ENCODE data around the gene ALDH3A2.

DNA sequence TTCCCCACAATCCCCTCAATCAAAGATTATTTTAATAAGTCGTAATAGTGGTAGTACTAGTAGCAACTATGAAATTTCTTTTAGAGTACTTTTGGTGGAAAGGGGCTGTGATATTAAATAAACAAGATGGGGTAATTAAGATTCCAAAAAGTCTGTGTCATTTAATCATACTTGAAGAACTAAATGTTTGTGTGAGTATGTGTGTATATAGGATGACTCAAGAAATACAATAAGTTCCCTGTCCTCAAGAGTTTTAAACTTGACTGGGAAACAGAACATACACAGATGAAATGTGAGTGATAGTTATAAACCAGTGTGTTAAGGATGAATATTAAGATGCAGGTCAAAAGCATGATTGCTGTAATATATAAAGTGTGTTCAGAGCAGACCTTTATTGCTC is 2.3 kb downstream of the ALDH3A2 start:
- TF ChIP-seq NR2F2 (IDR thresholded peaks at IDR 0.05), result no peak
- TF ChIP-seq, protein P1, sequence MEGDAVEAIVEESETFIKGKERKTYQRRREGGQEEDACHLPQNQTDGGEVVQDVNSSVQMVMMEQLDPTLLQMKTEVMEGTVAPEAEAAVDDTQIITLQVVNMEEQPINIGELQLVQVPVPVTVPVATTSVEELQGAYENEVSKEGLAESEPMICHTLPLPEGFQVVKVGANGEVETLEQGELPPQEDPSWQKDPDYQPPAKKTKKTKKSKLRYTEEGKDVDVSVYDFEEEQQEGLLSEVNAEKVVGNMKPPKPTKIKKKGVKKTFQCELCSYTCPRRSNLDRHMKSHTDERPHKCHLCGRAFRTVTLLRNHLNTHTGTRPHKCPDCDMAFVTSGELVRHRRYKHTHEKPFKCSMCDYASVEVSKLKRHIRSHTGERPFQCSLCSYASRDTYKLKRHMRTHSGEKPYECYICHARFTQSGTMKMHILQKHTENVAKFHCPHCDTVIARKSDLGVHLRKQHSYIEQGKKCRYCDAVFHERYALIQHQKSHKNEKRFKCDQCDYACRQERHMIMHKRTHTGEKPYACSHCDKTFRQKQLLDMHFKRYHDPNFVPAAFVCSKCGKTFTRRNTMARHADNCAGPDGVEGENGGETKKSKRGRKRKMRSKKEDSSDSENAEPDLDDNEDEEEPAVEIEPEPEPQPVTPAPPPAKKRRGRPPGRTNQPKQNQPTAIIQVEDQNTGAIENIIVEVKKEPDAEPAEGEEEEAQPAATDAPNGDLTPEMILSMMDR (IDR thresholded peaks at IDR 0.05; ENCODE audit: low read depth, low read length, missing input control), result no peak
- TF ChIP-seq, protein P2, sequence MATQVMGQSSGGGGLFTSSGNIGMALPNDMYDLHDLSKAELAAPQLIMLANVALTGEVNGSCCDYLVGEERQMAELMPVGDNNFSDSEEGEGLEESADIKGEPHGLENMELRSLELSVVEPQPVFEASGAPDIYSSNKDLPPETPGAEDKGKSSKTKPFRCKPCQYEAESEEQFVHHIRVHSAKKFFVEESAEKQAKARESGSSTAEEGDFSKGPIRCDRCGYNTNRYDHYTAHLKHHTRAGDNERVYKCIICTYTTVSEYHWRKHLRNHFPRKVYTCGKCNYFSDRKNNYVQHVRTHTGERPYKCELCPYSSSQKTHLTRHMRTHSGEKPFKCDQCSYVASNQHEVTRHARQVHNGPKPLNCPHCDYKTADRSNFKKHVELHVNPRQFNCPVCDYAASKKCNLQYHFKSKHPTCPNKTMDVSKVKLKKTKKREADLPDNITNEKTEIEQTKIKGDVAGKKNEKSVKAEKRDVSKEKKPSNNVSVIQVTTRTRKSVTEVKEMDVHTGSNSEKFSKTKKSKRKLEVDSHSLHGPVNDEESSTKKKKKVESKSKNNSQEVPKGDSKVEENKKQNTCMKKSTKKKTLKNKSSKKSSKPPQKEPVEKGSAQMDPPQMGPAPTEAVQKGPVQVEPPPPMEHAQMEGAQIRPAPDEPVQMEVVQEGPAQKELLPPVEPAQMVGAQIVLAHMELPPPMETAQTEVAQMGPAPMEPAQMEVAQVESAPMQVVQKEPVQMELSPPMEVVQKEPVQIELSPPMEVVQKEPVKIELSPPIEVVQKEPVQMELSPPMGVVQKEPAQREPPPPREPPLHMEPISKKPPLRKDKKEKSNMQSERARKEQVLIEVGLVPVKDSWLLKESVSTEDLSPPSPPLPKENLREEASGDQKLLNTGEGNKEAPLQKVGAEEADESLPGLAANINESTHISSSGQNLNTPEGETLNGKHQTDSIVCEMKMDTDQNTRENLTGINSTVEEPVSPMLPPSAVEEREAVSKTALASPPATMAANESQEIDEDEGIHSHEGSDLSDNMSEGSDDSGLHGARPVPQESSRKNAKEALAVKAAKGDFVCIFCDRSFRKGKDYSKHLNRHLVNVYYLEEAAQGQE (IDR thresholded peaks at IDR 0.05), result no peak
- TF ChIP-seq TAF1 (conservative IDR thresholded peaks at IDR 0.05), result no peak

Measured in liver (tissue), 3 donors.